B cell (primary cell): ENCODE data around the gene BCL7C. TPM values are rescaled to one million over a fixed set of nuclear protein-coding genes. Genes with fewer than 3 reads are reported as not detected.
A peak's percentile ranks its signal among the peaks of the same experiment; 100 is the strongest.

Source experiments
- ATAC-seq: fragments of 200-7000 bp; cut with Tn5 transposase; one replicate; pipeline ENCODE4 v1.10.0; 2021; ENCODE audit warnings: low read depth, mild to moderate bottlenecking, moderate number of reproducible peaks, moderate library complexity
- CTCF ChIA-PET: fragments of 350-600 bp; sonication (Branson Sonifier 250); formaldehyde crosslinking; loops from one replicate; lab custom pipeline; 2021; ENCODE audit warnings: antibody characterized with exemption, inconsistent platforms; lab: Charles Lee
- POLR2A ChIA-PET: fragments of 350-600 bp; sonication (Branson Sonifier 250); formaldehyde crosslinking; loops from one replicate; lab custom pipeline; 2021; ENCODE audit warnings: antibody characterized with exemption; lab: Charles Lee
- DNase-seq: peaks from one replicate; pipeline ENCODE4 v3.0.0; 2013
- H2AFZ ChIP-seq: 2 replicates; pipeline ENCODE4 v1.6.1; 2012; ENCODE audit warnings: mild to moderate bottlenecking, low read depth, low read length; ENCODE audit not compliant: insufficient read depth, poor library complexity, severe bottlenecking
- H3K27ac ChIP-seq, 2 donors: 1 replicate in 1 of 2; 2 replicates in 1 of 2; pipeline ENCODE4 v1.5.1; 2012 to 2013; ENCODE audit warnings: low read length in 2 of 2, mild to moderate bottlenecking in 2 of 2, moderate library complexity in 1 of 2
- H3K27me3 ChIP-seq, 4 experiments: fragments of 200-600 bp in 1 of 4; sonication (generic) in 1 of 4; replicated peaks in 1 of 4; 1 replicate in 2 of 4; 2 replicates in 2 of 4; pipeline versions ENCODE4 v1.6.1 to v1.7.0; 2013 to 2016; ENCODE audit warnings: low read length in 3 of 4, mild to moderate bottlenecking in 2 of 4, mixed read lengths in 1 of 4, moderate library complexity in 1 of 4; ENCODE audit not compliant: insufficient read depth in 4 of 4, control insufficient read depth in 3 of 4; ENCODE audit errors: control extremely low read depth in 1 of 4
- H3K36me3 ChIP-seq, 2 experiments: replicated peaks in 1 of 2; 1 replicate in 1 of 2; 2 replicates in 1 of 2; pipeline versions ENCODE4 v1.6.1 to v1.7.1; 2013; ENCODE audit warnings: low read length in 1 of 2; ENCODE audit not compliant: insufficient read depth in 2 of 2, control insufficient read depth in 1 of 2; ENCODE audit errors: control extremely low read depth in 1 of 2, extremely low read depth in 1 of 2
- H3K4me1 ChIP-seq, 2 donors: fragments of 200-600 bp in 1 of 2; sonication (generic) in 1 of 2; 1 replicate in 1 of 2; 2 replicates in 1 of 2; pipeline versions ENCODE4 v1.5.1 to v1.6.1; 2013 to 2017; ENCODE audit warnings: low read length in 2 of 2; ENCODE audit not compliant: control insufficient read depth in 2 of 2, insufficient read depth in 2 of 2
- H3K4me2 ChIP-seq: replicated peaks from 2 replicates; pipeline ENCODE3; 2012; ENCODE audit warnings: mild to moderate bottlenecking, low read depth, low read length; ENCODE audit not compliant: poor library complexity, severe bottlenecking
- H3K4me3 ChIP-seq, 5 experiments: fragments of 200-600 bp in 1 of 5; sonication (generic) in 1 of 5; 1 replicate in 3 of 5; 2 replicates in 2 of 5; pipeline versions ENCODE4 v1.5.1 to v1.7.0; 2011 to 2016; ENCODE audit warnings: low read length in 4 of 5, mild to moderate bottlenecking in 4 of 5, low read depth in 2 of 5, control low read depth in 1 of 5, moderate library complexity in 1 of 5; ENCODE audit not compliant: insufficient read depth in 1 of 5; ENCODE audit errors: control extremely low read depth in 1 of 5, extremely low read depth in 1 of 5
- H3K79me2 ChIP-seq: fragments of 200-600 bp; sonication (generic); one replicate; pipeline ENCODE4 v1.6.0; 2016; ENCODE audit warnings: low read length; ENCODE audit not compliant: control insufficient read depth, insufficient read depth
- H3K9ac ChIP-seq: fragments of 200-600 bp; sonication (generic); 2 replicates; pipeline ENCODE4 v1.6.1; 2017; ENCODE audit warnings: mild to moderate bottlenecking, low read length, moderate library complexity
- H3K9me3 ChIP-seq, 3 donors: one replicate each; pipeline versions ENCODE4 v1.6.1 to v1.7.1; 2013; ENCODE audit warnings: low read length in 2 of 3; ENCODE audit not compliant: control insufficient read depth in 2 of 3, insufficient read depth in 1 of 3; ENCODE audit errors: control extremely low read depth in 1 of 3
- H4K20me1 ChIP-seq: 2 replicates; pipeline ENCODE4 v1.6.0; 2012; ENCODE audit warnings: mild to moderate bottlenecking, low read length; ENCODE audit not compliant: insufficient read depth, control insufficient read depth, poor library complexity, severe bottlenecking
- H3K27ac Mint-ChIP-seq: one replicate; pipeline ENCODE4 v1.8.0; 2021; ENCODE audit warnings: mixed read lengths
- H3K27me3 Mint-ChIP-seq: one replicate; pipeline ENCODE4 v1.8.0; 2021; ENCODE audit warnings: mixed read lengths
- H3K4me1 Mint-ChIP-seq: one replicate; pipeline ENCODE4 v1.8.0; 2021; ENCODE audit warnings: mixed read lengths
- H3K4me3 Mint-ChIP-seq: one replicate; pipeline ENCODE4 v1.8.0; 2021; ENCODE audit warnings: mixed read lengths
- H3K9me3 Mint-ChIP-seq: one replicate; pipeline ENCODE4 v1.8.0; 2022; ENCODE audit warnings: mixed read lengths; ENCODE audit not compliant: insufficient read depth
- CTCF ChIP-seq: fragments of 200-600 bp; IDR thresholded peaks from one replicate; pipeline ENCODE4 v1.8.0; 2022; ENCODE audit warnings: antibody characterized with exemption, mild to moderate bottlenecking
- EZH2 ChIP-seq: IDR thresholded peaks from 2 replicates; pipeline ENCODE4 v1.6.1; 2012; ENCODE audit warnings: borderline replicate concordance, low read depth, mild to moderate bottlenecking, moderate library complexity, low read length; ENCODE audit not compliant: insufficient read depth, poor library complexity, severe bottlenecking
- WGBS: methylation state at CpG from one replicate; pipeline ENCODE4 v1.1.5; 2013; ENCODE audit warnings: missing lambda C conversion rate; ENCODE audit not compliant: insufficient coverage; 5-methylcytosine and 5-hydroxymethylcytosine counted together
- intact Hi-C: fragments of 100-400 bp; cut with micrococcal nuclease; formaldehyde crosslinking; loops from one replicate; pipeline ENCODE4 v1.10.0; 2022
- polyA plus RNA-seq: library from polyadenylated mRNA; depleted of rRNA; stranded (reverse); fragments of >200 nt; gene quantifications from 2 replicates; pipeline ENCODE4 v1.2.3, GENCODE V29; 2012
- total RNA-seq, 2 donors: library from RNA; stranded (reverse); fragments of 120-200 nt in 1 of 2; gene quantifications; 1 replicate in 1 of 2; 2 replicates in 1 of 2; pipeline versions ENCODE4 v1.2.3 to v1.2.4, GENCODE V29; 2013 to 2022

BCL7C gene
- total and polyA plus RNA-seq, 2 donors (not counting 1 experiment from before 2014, with no cell fraction given), result 17.1 to 30.5 TPM

GRCh38 chr16:30896261-30896888 lies 2.5 kb upstream of the BCL7C start, which contains the start of gene CTF1:
Gene CTF1, plus strand, starts transcription at chr16:30896614. Its CDS starts 30 bp downstream, at chr16:30896644.
- Histone ChIP-seq H3K4me1 (peaks cover 36 to 48% of the 10 kb centered on the region in 2 donors), H3K36me3 (no peaks in the 10 kb centered on the region), H3K4me3 (peak within 1 kb of the TSS in 4 of 5 experiments; percentile 43 to 68 (median 60)), H3K9me3 (peaks cover 0 to 2% (median 0%) of the 10 kb centered on the region in 3 donors), H4K20me1 (peaks cover 8% of the 10 kb centered on the region), H3K27ac (peak within 1 kb of the TSS; percentile 69 to 76), H2AFZ (peak within 1 kb of the TSS; percentile 94), H3K27me3 (no peaks in the 10 kb centered on the region), H3K79me2 (peaks cover 8% of the 10 kb centered on the region), H3K9ac (peak within 1 kb of the TSS; percentile 62), H3K4me2 (peak within 1 kb of the TSS; percentile 93)
- CTCF ChIA-PET, result interaction anchor here (0.7 to 3.5 kb wide), 3 partner anchors 21 to 51 kb away, joined by 3 to 25 read pairs (median 5); no protein-coding TSS in a partner anchor
- no peak for ATAC-seq
- TF ChIP-seq EZH2, result no peak
- no peak for TF ChIP-seq CTCF
- Mint-ChIP-seq H3K4me3 (peak within 1 kb of the TSS; percentile 91), H3K9me3 (no peaks in the 10 kb centered on the region), H3K27me3 (no peaks in the 10 kb centered on the region), H3K27ac (peak within 1 kb of the TSS; percentile 93), H3K4me1 (peaks cover 49% of the 10 kb centered on the region)
- POLR2A ChIA-PET, result interaction anchor here (0.6 to 2.2 kb wide), 3 partner anchors 21 to 560 kb away, joined by 3 to 15 read pairs (median 5); no protein-coding TSS in a partner anchor
- no peak for DNase-seq
- WGBS, result 16% methylated on average over 21 of the region's 31 CpGs
- intact Hi-C loops, result no loop called here
